Measurements from ENCODE around the gene BNC2.
A peak's percentile ranks its signal among the peaks of the same experiment; 100 is the strongest.

BNC2 gene

DNA sequence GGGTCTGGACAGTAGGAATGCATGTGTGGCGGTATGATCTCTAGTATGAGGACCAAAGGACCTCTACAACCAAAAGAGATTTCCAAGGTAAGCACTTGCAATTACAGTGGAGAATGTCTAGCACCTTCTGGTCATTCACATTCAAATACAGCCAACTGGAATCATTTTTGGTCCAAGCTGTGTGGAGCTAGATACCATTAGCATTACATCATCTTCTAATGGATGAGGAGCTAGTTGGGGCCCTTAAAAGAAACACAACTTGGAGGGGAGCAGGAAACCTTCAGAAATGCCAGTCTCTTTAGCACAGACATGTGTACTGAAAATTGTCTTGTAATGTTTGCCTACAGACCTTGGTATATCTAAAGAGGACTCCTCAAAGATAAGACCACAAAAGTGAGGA, 244.7 kb downstream of the BNC2 start:
- TF ChIP-seq, protein P1, sequence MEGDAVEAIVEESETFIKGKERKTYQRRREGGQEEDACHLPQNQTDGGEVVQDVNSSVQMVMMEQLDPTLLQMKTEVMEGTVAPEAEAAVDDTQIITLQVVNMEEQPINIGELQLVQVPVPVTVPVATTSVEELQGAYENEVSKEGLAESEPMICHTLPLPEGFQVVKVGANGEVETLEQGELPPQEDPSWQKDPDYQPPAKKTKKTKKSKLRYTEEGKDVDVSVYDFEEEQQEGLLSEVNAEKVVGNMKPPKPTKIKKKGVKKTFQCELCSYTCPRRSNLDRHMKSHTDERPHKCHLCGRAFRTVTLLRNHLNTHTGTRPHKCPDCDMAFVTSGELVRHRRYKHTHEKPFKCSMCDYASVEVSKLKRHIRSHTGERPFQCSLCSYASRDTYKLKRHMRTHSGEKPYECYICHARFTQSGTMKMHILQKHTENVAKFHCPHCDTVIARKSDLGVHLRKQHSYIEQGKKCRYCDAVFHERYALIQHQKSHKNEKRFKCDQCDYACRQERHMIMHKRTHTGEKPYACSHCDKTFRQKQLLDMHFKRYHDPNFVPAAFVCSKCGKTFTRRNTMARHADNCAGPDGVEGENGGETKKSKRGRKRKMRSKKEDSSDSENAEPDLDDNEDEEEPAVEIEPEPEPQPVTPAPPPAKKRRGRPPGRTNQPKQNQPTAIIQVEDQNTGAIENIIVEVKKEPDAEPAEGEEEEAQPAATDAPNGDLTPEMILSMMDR (IDR thresholded peaks at IDR 0.05; ENCODE audit: unreplicated experiment in 3 of 3): no peak
- peak overlapping the region; percentile 90 to 98 (median 93) for H3K27ac Mint-ChIP-seq
- peaks cover 79% of the 10 kb centered on the region for H3K4me1 Mint-ChIP-seq

DNA sequence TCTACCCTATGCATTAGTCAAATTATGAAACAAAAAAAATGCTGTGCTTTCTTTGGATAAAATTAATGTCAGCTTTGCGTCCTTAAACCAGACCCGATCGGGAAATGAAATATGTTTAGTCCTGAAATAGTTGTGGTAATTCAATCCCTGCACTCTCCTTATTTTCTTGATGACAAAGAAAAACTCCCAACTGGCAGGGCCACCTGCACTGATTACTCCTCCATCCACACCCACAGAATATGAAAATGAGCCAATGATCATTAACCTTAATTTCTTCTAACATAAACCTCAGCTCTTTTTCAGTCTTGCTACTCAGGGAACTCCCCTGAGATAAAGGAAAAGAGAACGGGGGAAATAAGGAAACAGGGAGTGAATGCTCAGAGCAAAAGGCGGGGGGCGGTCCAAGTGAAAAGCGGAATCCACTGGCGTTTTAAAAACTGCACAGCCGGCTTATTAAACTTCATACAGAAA, 245.3 kb downstream of the BNC2 start:
- Mint-ChIP-seq H3K9me3 (no peaks in the 10 kb centered on the region), H3K36me3 (ENCODE audit: low read depth) (no peaks in the 10 kb centered on the region), H3K27ac (peak overlapping the region; percentile 90 to 98 (median 93))

More for the DNA sequence above, 244.7 kb downstream of the BNC2 start:
- Mint-ChIP-seq H3K36me3 (ENCODE audit: low read depth) (no peaks in the 10 kb centered on the region), H3K27me3 (ENCODE audit: low read depth) (no peaks in the 10 kb centered on the region), H3K4me3 (peak overlapping the region; percentile 41 to 66 (median 55)), H3K9me3 (no peaks in the 10 kb centered on the region)

DNA sequence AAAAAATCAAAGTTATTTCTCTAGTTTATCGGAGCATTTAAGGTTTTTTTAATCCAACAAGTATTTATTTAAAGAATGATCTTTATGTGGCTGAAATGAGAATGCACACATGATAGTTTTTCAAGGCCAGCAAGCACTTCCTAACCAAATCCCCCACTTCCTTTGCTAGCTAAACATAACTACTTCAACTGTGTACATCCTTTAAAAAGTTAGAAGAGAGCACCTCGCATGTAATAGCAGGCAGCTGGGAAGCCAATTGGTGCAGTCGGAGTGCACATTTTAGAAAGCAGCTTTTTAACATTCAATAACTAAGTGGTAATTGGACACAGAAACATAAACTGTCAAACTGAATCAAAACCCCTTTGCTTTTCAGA, 245.7 kb downstream of the BNC2 start:
- H3K9me3 Mint-ChIP-seq: no peaks in the 10 kb centered on the region
- peak overlapping the region; percentile 25 to 66 (median 41) for H3K4me3 Mint-ChIP-seq
- TF ChIP-seq, protein P1 (IDR thresholded peaks at IDR 0.05; ENCODE audit: unreplicated experiment in 3 of 3): no peak
- H3K27ac Mint-ChIP-seq: peak overlapping the region; percentile 90 to 98 (median 93)
- H3K27me3 Mint-ChIP-seq (ENCODE audit: low read depth): no peaks in the 10 kb centered on the region
- H3K4me1 Mint-ChIP-seq: peaks cover 88% of the 10 kb centered on the region
- no peaks in the 10 kb centered on the region for H3K36me3 Mint-ChIP-seq (ENCODE audit: low read depth)

More for the DNA sequence above, 245.3 kb downstream of the BNC2 start:
- H3K4me1 Mint-ChIP-seq: peaks cover 86% of the 10 kb centered on the region
- TF ChIP-seq, protein P1 (IDR thresholded peaks at IDR 0.05; ENCODE audit: unreplicated experiment in 3 of 3): no peak
- H3K4me3 Mint-ChIP-seq: peak overlapping the region; percentile 41 to 66 (median 55)
- no peaks in the 10 kb centered on the region for H3K27me3 Mint-ChIP-seq (ENCODE audit: low read depth)

DNA sequence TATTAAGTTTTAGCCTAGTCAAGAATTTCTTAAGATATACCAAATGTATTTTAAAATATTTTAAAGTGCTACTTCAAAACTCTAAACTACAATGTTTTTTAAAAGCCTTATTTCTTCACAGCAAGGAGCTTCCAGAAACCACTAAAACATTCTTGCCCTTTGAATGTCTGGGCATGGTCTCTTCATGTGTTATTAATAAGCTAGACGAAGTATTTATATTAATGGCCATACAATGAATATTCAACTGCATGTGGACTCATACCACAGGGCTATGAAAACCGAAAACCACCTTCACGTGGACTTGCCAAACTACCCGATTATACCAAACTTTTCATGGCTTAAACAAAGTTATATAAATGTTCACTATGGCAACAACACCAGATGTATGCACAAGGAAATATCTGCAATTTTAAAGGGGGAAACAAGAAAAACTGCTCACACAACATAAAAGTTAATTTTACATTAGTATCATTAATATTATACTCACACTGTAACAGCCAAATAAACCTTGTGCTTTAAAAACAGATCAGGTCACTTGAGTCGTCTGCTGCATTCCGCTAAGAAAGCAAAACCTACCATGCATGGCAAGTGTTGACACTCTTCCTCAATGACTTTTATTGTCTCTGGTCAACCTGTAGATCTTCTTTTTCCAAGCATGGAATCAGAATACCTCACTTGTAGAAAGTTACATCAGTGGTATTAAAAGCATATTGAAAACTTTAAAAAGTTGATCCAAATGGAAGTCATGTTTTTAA, 246.3 kb downstream of the BNC2 start:
- no peaks in the 10 kb centered on the region for H3K9me3 Mint-ChIP-seq
- H3K36me3 Mint-ChIP-seq (ENCODE audit: low read depth): no peaks in the 10 kb centered on the region
- peak overlapping the region in 1 of 3 experiments; percentile 54 for H3K4me3 Mint-ChIP-seq
- no peaks in the 10 kb centered on the region for H3K27me3 Mint-ChIP-seq (ENCODE audit: low read depth)
- H3K4me1 Mint-ChIP-seq: peaks cover 88% of the 10 kb centered on the region
- peak overlapping the region; percentile 90 to 98 (median 93) for H3K27ac Mint-ChIP-seq
- TF ChIP-seq, protein P1 (IDR thresholded peaks at IDR 0.05; ENCODE audit: unreplicated experiment in 3 of 3): no peak

DNA sequence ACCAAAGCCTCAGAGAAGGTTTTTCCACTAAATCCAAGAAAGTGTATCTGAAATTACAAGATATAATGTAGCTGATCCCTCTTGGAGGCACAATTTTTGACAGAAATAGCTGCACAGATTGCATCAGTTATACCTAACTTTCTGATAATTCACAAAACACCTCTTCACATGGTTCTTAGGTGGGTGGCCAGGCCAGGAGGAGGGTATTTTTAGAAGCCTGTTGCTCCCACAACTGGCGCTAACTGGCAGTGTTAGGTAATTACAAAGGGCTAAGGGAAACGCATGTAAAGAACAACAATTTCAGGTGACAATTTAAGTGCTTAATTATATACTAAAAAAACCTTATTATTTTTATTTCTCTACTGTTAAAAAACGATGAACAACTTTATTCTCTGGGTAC, 247.9 kb downstream of the BNC2 start:
- H3K27ac Mint-ChIP-seq: peak overlapping the region; percentile 59 to 98 (median 74)

More for the DNA sequence above, 247.9 kb downstream of the BNC2 start:
- H3K9me3 Mint-ChIP-seq: no peaks in the 10 kb centered on the region
- TF ChIP-seq, protein P1 (IDR thresholded peaks at IDR 0.05; ENCODE audit: unreplicated experiment in 3 of 3): no peak
- H3K4me3 Mint-ChIP-seq: no peak overlapping the region
- H3K36me3 Mint-ChIP-seq (ENCODE audit: low read depth): no peaks in the 10 kb centered on the region
- H3K27me3 Mint-ChIP-seq (ENCODE audit: low read depth): no peaks in the 10 kb centered on the region
- H3K4me1 Mint-ChIP-seq: peaks cover 85% of the 10 kb centered on the region
